Heart left ventricle (tissue), 16 donors: ENCODE data around the gene PCSK6. TPM values are rescaled to one million over a fixed set of nuclear protein-coding genes. Genes with fewer than 3 reads are reported as not detected.

Source experiments
- ATAC-seq, 4 donors: fragments of 200-7000 bp; cut with Tn5 transposase; one replicate each; pipeline ENCODE4 v1.9.1; 2020 to 2022; ENCODE audit warnings: moderate library complexity in 4 of 4, mild to moderate bottlenecking in 3 of 4, moderate number of reproducible peaks in 1 of 4
- DNase-seq, 5 donors: peaks; one replicate each; pipeline ENCODE4 v3.0.0-alpha.2; 2020
- H3K27ac ChIP-seq, 12 donors: fragments of 200-600 bp; sonication (generic) in 4 of 12; one replicate each; pipeline versions ENCODE4 v1.5.0 to v1.8.0; 2016 to 2022; ENCODE audit warnings: mild to moderate bottlenecking in 2 of 12
- H3K27me3 ChIP-seq, 9 donors: fragments of 200-600 bp; sonication (generic) in 2 of 9; one replicate each; pipeline versions ENCODE4 v1.5.1 to v1.8.0; 2016 to 2022; ENCODE audit warnings: mild to moderate bottlenecking in 3 of 9
- H3K36me3 ChIP-seq, 9 donors: fragments of 200-600 bp; sonication (generic) in 2 of 9; one replicate each; pipeline versions ENCODE4 v1.5.0 to v1.8.0; 2018 to 2022; ENCODE audit warnings: mild to moderate bottlenecking in 2 of 9
- H3K4me1 ChIP-seq, 12 donors: fragments of 200-600 bp; sonication (generic) in 4 of 12; one replicate each; pipeline versions ENCODE4 v1.5.0 to v1.8.0; 2016 to 2022; ENCODE audit warnings: mild to moderate bottlenecking in 3 of 12
- H3K4me3 ChIP-seq, 12 donors: fragments of 200-600 bp; sonication (generic) in 4 of 12; one replicate each; pipeline versions ENCODE4 v1.5.0 to v1.8.0; 2017 to 2022; ENCODE audit warnings: mild to moderate bottlenecking in 9 of 12, moderate library complexity in 4 of 12
- H3K9me3 ChIP-seq, 12 donors: fragments of 200-600 bp; sonication (generic) in 4 of 12; one replicate each; pipeline versions ENCODE4 v1.5.0 to v1.8.0; 2016 to 2022; ENCODE audit warnings: mild to moderate bottlenecking in 1 of 12
- CTCF ChIP-seq, 12 donors: fragments of 200-600 bp; sonication (generic) in 4 of 12; IDR thresholded peaks; one replicate each; pipeline versions ENCODE4 v1.5.0 to v1.8.0; 2018 to 2022; ENCODE audit warnings: antibody characterized with exemption in 12 of 12, mild to moderate bottlenecking in 5 of 12
- POLR2A ChIP-seq, 2 donors: fragments of 450-650 bp; IDR thresholded peaks; one replicate each; pipeline ENCODE4 v1.6.1; 2017; ENCODE audit warnings: antibody characterized with exemption in 2 of 2, mild to moderate bottlenecking in 2 of 2, moderate library complexity in 2 of 2
- WGBS, 4 donors: extraction: QIAGEN DNeasy Blood & Tissue Kit in 2 of 4; methylation state at CpG; one replicate each; pipeline versions ENCODE4 v1.1.5 to v1.1.7; 2013 to 2018; 5-methylcytosine and 5-hydroxymethylcytosine counted together
- intact Hi-C, 10 donors: fragments of 100-400 bp; cut with DNase I; formaldehyde crosslinking; loops; one replicate each; pipeline versions ENCODE4 v1.11.1 to v1.14.2; 2022
- polyA plus RNA-seq, 2 donors: library from polyadenylated mRNA; stranded (reverse); fragments of 200-250 nt; gene quantifications; one replicate each; pipeline ENCODE4 v1.2.3, GENCODE V29; 2013
- total RNA-seq, 9 donors: library from RNA; depleted of rRNA in 2 of 9; stranded (reverse); fragments of >200 nt in 2 of 9; fragmentation: NEBNext Ultra II Directional in 3 of 9; extraction: Animal tissue kit (Norgen Biotek cat#: 25700) in 3 of 9; gene quantifications; one replicate each; pipeline versions ENCODE4 v1.1.0 to v1.2.4, GENCODE V29; 2016 to 2023
- donor health status: ischemic (EF 13 %, LVEDD 7.1; RV severe dilation, severe dysfunction).
- donor health status: healthy with polysubstance abuse.
- donor health status: DM: no; HTN: yes; CAD: no.
- donor health status: DM: no; HTN: no; CAD: no.
- donor health status: ischemic (EF 25% LVEDD 6.9; RV normal size, moderate dysfunction).
- donor health status: ischemic (EF 25% LVEDD 5.7; RV mildly dilated, moderate dysfunction).
- donor health status: healthy.
- donor health status: DM: yes; HTN: yes; CAD: no.
- donor health status: ischemic (EF 35%, LVEDD 5.7; RV mildly dilated, moderate dysfunction).
- donor health status: nonischemic (EF 11% LVEDD 7.7; RV severe dilation, severe dysfunction).
- donor health status: DM: yes; HTN: yes; CAD: no.
- donor health status: PGD.
- donor health status: ischemic (EF 29% LVEDD 5.4; RV normal size, mild dysfunction).
- donor health status: nonischemic (EF 23%, LVEDD 6.1; RV moderate dilation, normal function).

Gene PCSK6
- total and polyA plus RNA-seq, 11 donors, result 7.3 to 41.7 (median 22.3) TPM

- Histone ChIP-seq H3K27me3 (peaks cover 0 to 6% (median 0%) of the 10 kb centered on the region in 9 donors), H3K27ac (no peak overlapping the region), H3K4me1 (no peaks in the 10 kb centered on the region), H3K9me3 (no peaks in the 10 kb centered on the region), H3K36me3 (peaks cover 0 to 22% (median 0%) of the 10 kb centered on the region in 9 donors), H3K4me3 (no peak overlapping the region)
- ATAC-seq (no peak), DNase-seq (no peak)
- intact Hi-C loops, result no loop called here
- WGBS, 4 donors, result 61 to 89% (median 84%) methylated on average over 6 of the region's 6 CpGs
- TF ChIP-seq POLR2A (IDR thresholded peaks at IDR 0.05) (no peak), CTCF (IDR thresholded peaks at IDR 0.05) (no peak)
These were observed 90.1 kb downstream of the PCSK6 start for GRCh38 chr15:101399431-101399830.

GRCh38 chr15:101398247-101398646, 91.3 kb downstream of the PCSK6 start:
- H3K4me3 ChIP-seq, result no peak overlapping the region
- H3K36me3 ChIP-seq, result peaks cover 0 to 23% (median 0%) of the 10 kb centered on the region in 9 donors
- DNase-seq (no peak), ATAC-seq (peak in 1 of 4 donors; percentile 18)
- no peak for TF ChIP-seq CTCF (IDR thresholded peaks at IDR 0.05)
- no peak for TF ChIP-seq POLR2A (IDR thresholded peaks at IDR 0.05)
- 91 to 100% (median 94%) methylated on average over 5 to 24 of the region's 24 CpGs for WGBS, 4 donors
- H3K27ac ChIP-seq, result no peak overlapping the region
- no peaks in the 10 kb centered on the region for H3K9me3 ChIP-seq
- intact Hi-C loops, result no loop called here
- H3K27me3 ChIP-seq, result peaks cover 0 to 6% (median 0%) of the 10 kb centered on the region in 9 donors
- no peaks in the 10 kb centered on the region for H3K4me1 ChIP-seq

GRCh38 chr15:101397521-101398003, 91.9 kb downstream of the PCSK6 start:
- WGBS, 4 donors, result 63 to 79% (median 75%) methylated on average over 10 to 12 of the region's 12 CpGs
- Histone ChIP-seq H3K4me1 (no peaks in the 10 kb centered on the region), H3K36me3 (peaks cover 0 to 30% (median 0%) of the 10 kb centered on the region in 9 donors), H3K9me3 (no peaks in the 10 kb centered on the region), H3K27me3 (peaks cover 0 to 6% (median 0%) of the 10 kb centered on the region in 9 donors), H3K27ac (no peak overlapping the region), H3K4me3 (no peak overlapping the region)
- no peak for DNase-seq
- peak in 1 of 4 donors; percentile 14 for ATAC-seq
- no peak for TF ChIP-seq CTCF (IDR thresholded peaks at IDR 0.05)
- no peak for TF ChIP-seq POLR2A (IDR thresholded peaks at IDR 0.05)
- intact Hi-C loops, result no loop called here

- intact Hi-C loops, result no loop called here
- Histone ChIP-seq H3K27ac (no peak overlapping the region), H3K4me3 (no peak overlapping the region), H3K36me3 (peaks cover 0 to 36% (median 0%) of the 10 kb centered on the region in 9 donors), H3K4me1 (no peaks in the 10 kb centered on the region), H3K9me3 (no peaks in the 10 kb centered on the region), H3K27me3 (peaks cover 0 to 6% (median 0%) of the 10 kb centered on the region in 9 donors)
- DNase-seq, result no peak
- 81 to 91% (median 86%) methylated on average over 19 of the region's 19 CpGs for WGBS, 4 donors
- ATAC-seq, result no peak
- TF ChIP-seq POLR2A (IDR thresholded peaks at IDR 0.05) (no peak), CTCF (IDR thresholded peaks at IDR 0.05) (no peak)
These were observed 92.8 kb downstream of the PCSK6 start for GRCh38 chr15:101396484-101397261.
